IMR-90 (cell line): Measurements from ENCODE around the gene RSBN1. TPM values are rescaled to one million over a fixed set of nuclear protein-coding genes. Genes with fewer than 3 reads are reported as not detected.
A peak's percentile ranks its signal among the peaks of the same experiment; 100 is the strongest.

Experiments
- ATAC-seq: fragments of 200-7000 bp; cut with Tn5 transposase; 2 replicates; pipeline ENCODE4 v1.9.1; 2020; ENCODE audit warnings: low read depth, mild to moderate bottlenecking, moderate library complexity
- BruUV-seq: library from RNA; stranded (reverse); fragments of 400-500 nt; replicated peaks from 2 replicates; lab custom pipeline; 2021; lab: Mats Ljungman, UMichigan
- CTCF ChIA-PET: fragments of 300-600 bp; formaldehyde crosslinking; extraction: SDS; loops from one replicate; lab custom pipeline; 2021; ENCODE audit warnings: antibody characterized with exemption; lab: Yijun Ruan, JAX
- POLR2A ChIA-PET: fragments of 300-600 bp; sonication (Branson Sonifier 250); formaldehyde crosslinking; loops from one replicate; lab custom pipeline; 2022; ENCODE audit warnings: antibody characterized with exemption; ENCODE audit not compliant: unreplicated experiment; lab: Charles Lee
- DNase-seq: peaks from one replicate; pipeline ENCODE4 v3.0.0; 2013
- H2AFZ ChIP-seq: replicated peaks from 2 replicates; pipeline ENCODE3; 2013; ENCODE audit warnings: low read length, mild to moderate bottlenecking; ENCODE audit not compliant: poor library complexity
- H2AK5ac ChIP-seq: 2 replicates; pipeline ENCODE4 v1.6.1; 2013; ENCODE audit warnings: low read depth, low read length, inconsistent platforms
- H2AK9ac ChIP-seq: replicated peaks from 2 replicates; pipeline ENCODE3; 2013; ENCODE audit warnings: mild to moderate bottlenecking, low read depth, low read length, moderate library complexity; ENCODE audit not compliant: poor library complexity
- H2BK120ac ChIP-seq: 2 replicates; pipeline ENCODE4 v1.6.1; 2013; ENCODE audit warnings: low read depth, low read length, inconsistent platforms
- H2BK15ac ChIP-seq: 3 replicates; pipeline ENCODE4 v1.6.1; 2013; ENCODE audit warnings: low read depth, low read length, inconsistent platforms
- H2BK20ac ChIP-seq: 2 replicates; pipeline ENCODE4 v1.6.1; 2013; ENCODE audit warnings: low read depth, mild to moderate bottlenecking, inconsistent platforms, low read length, moderate library complexity
- H2BK5ac ChIP-seq: 2 replicates; pipeline ENCODE4 v1.6.1; 2013; ENCODE audit warnings: mild to moderate bottlenecking, low read depth, low read length, inconsistent platforms; ENCODE audit not compliant: poor library complexity, severe bottlenecking
- H3K14ac ChIP-seq: replicated peaks from 2 replicates; pipeline ENCODE4 v1.6.1; 2013; ENCODE audit warnings: low read depth, low read length, inconsistent platforms
- H3K18ac ChIP-seq: 2 replicates; pipeline ENCODE4 v1.6.1; 2013; ENCODE audit warnings: low read depth, low read length, control low read depth
- H3K23ac ChIP-seq: 2 replicates; pipeline ENCODE4 v1.6.1; 2013; ENCODE audit warnings: low read depth, low read length, inconsistent platforms
- H3K27ac ChIP-seq: 2 replicates; pipeline ENCODE4 v1.5.1; 2013; ENCODE audit warnings: mild to moderate bottlenecking, control low read depth, low read length; ENCODE audit not compliant: insufficient read depth
- H3K27me3 ChIP-seq: 2 replicates; pipeline ENCODE4 v1.6.1; 2013; ENCODE audit warnings: low read length; ENCODE audit not compliant: control insufficient read depth, insufficient read depth
- H3K36me3 ChIP-seq: 2 replicates; pipeline ENCODE4 v1.6.1; 2013; ENCODE audit warnings: low read length, mixed read lengths; ENCODE audit not compliant: control insufficient read depth, insufficient read depth
- H3K4ac ChIP-seq: 2 replicates; pipeline ENCODE4 v1.6.1; 2013; ENCODE audit warnings: low read depth, low read length, inconsistent platforms
- H3K4me1 ChIP-seq: 2 replicates; pipeline ENCODE4 v1.6.1; 2013; ENCODE audit warnings: low read length, mixed read lengths; ENCODE audit not compliant: control insufficient read depth, insufficient read depth
- H3K4me2 ChIP-seq: 2 replicates; pipeline ENCODE4 v1.6.1; 2013; ENCODE audit warnings: low read depth, mild to moderate bottlenecking, control low read depth, low read length, moderate library complexity
- H3K4me3 ChIP-seq: 2 replicates; pipeline ENCODE4 v1.5.1; 2013; ENCODE audit warnings: low read depth, mild to moderate bottlenecking, control low read depth, low read length, moderate library complexity; ENCODE audit not compliant: insufficient read depth
- H3K56ac ChIP-seq: 2 replicates; pipeline ENCODE4 v1.6.1; 2013; ENCODE audit warnings: low read length, inconsistent platforms; ENCODE audit not compliant: insufficient read depth; ENCODE audit errors: extremely low read depth
- H3K79me1 ChIP-seq, 2 experiments: 2 replicates each; pipeline ENCODE4 v1.6.1; 2013; ENCODE audit warnings: low read length in 2 of 2, inconsistent platforms in 1 of 2, low read depth in 1 of 2
- H3K9ac ChIP-seq: 2 replicates; pipeline ENCODE4 v1.6.1; 2013; ENCODE audit warnings: low read depth, low read length, control low read depth
- H3K9me1 ChIP-seq: 2 replicates; pipeline ENCODE4 v1.6.1; 2013; ENCODE audit warnings: low read length, inconsistent platforms; ENCODE audit not compliant: insufficient read depth
- H3K9me3 ChIP-seq: 2 replicates; pipeline ENCODE4 v1.6.1; 2013; ENCODE audit warnings: low read length; ENCODE audit not compliant: control insufficient read depth, insufficient read depth
- H4K20me1 ChIP-seq: 2 replicates; pipeline ENCODE4 v1.6.1; 2013; ENCODE audit warnings: low read length, inconsistent platforms; ENCODE audit not compliant: insufficient read depth
- H4K5ac ChIP-seq: 2 replicates; pipeline ENCODE4 v1.6.1; 2013; ENCODE audit warnings: mild to moderate bottlenecking, low read depth, low read length, control low read depth
- H4K8ac ChIP-seq, 2 experiments: 2 replicates each; pipeline ENCODE4 v1.6.1; 2013; ENCODE audit warnings: low read depth in 2 of 2, low read length in 2 of 2, control low read depth in 1 of 2, inconsistent platforms in 1 of 2
- H4K91ac ChIP-seq: 2 replicates; pipeline ENCODE4 v1.6.1; 2013; ENCODE audit warnings: low read depth, low read length, inconsistent platforms; ENCODE audit not compliant: insufficient read depth
- CEBPB ChIP-seq: IDR thresholded peaks from 2 replicates; pipeline ENCODE4 v1.6.1; 2012; ENCODE audit warnings: low read depth, low read length, improper control_type of control experiment
- FOS ChIP-seq: fragments of 150-350 bp; IDR thresholded peaks from 2 replicates; pipeline ENCODE4 v1.6.1; 2016; ENCODE audit warnings: low read depth, low read length
- MXI1 ChIP-seq: IDR thresholded peaks from 2 replicates; pipeline ENCODE4 v1.6.1; 2012; ENCODE audit warnings: low read depth, mild to moderate bottlenecking, low read length, moderate library complexity, borderline replicate concordance
- RFX5 ChIP-seq: IDR thresholded peaks from 2 replicates; pipeline ENCODE4 v1.8.0; 2012; ENCODE audit warnings: low read depth, mild to moderate bottlenecking, low read length, moderate library complexity
- WGBS, 2 experiments: methylation state at CpG; one replicate each; pipeline versions ENCODE4 v1.1.5 to v1.1.7; 2013; ENCODE audit warnings: missing lambda C conversion rate in 2 of 2; ENCODE audit not compliant: insufficient read length in 1 of 2; ENCODE audit errors: extremely low coverage in 2 of 2; 5-methylcytosine and 5-hydroxymethylcytosine counted together
- dilution Hi-C: fragments of 300-500 bp; cut with HindIII; formaldehyde crosslinking; loops from one replicate; pipeline ENCODE4 v1.14.3; 2018; ENCODE audit warnings: low sequenced_read_pairs; ENCODE audit not compliant: unreplicated experiment
- in situ Hi-C: fragments of 300-500 bp; cut with MboI; formaldehyde crosslinking; loops from 3 replicates; pipeline ENCODE4 v1.14.3; 2019; ENCODE audit warnings: low sequenced_read_pairs, inconsistent platforms, mixed read lengths
- intact Hi-C: fragments of 100-400 bp; cut with micrococcal nuclease; formaldehyde crosslinking; loops from 2 replicates; pipeline ENCODE4 v1.10.0; 2022
- polyA plus RNA-seq, 3 experiments: library from polyadenylated mRNA; depleted of rRNA; stranded (reverse); fragments of >200 nt; gene quantifications; 2 replicates each; pipeline ENCODE4 v1.2.3, GENCODE V29; 2012; ENCODE audit warnings: low replicate concordance in 1 of 3
- total RNA-seq: library from RNA; depleted of rRNA; stranded (reverse); fragments of >200 nt; gene quantifications from 2 replicates; pipeline ENCODE4 v1.2.3, GENCODE V29; 2012
- TF ChIP-seq, protein P1 (sequence below): fragments of 150-350 bp; IDR thresholded peaks from 2 replicates; pipeline ENCODE4 v1.6.1; 2016; ENCODE audit warnings: low read depth, mild to moderate bottlenecking, low read length, moderate library complexity, borderline replicate concordance

The RSBN1 gene
- total and polyA plus RNA-seq, 2 of the 4 experiments (the other 2 are of a cell fraction) = 5.3 to 11.7 TPM

DNA sequence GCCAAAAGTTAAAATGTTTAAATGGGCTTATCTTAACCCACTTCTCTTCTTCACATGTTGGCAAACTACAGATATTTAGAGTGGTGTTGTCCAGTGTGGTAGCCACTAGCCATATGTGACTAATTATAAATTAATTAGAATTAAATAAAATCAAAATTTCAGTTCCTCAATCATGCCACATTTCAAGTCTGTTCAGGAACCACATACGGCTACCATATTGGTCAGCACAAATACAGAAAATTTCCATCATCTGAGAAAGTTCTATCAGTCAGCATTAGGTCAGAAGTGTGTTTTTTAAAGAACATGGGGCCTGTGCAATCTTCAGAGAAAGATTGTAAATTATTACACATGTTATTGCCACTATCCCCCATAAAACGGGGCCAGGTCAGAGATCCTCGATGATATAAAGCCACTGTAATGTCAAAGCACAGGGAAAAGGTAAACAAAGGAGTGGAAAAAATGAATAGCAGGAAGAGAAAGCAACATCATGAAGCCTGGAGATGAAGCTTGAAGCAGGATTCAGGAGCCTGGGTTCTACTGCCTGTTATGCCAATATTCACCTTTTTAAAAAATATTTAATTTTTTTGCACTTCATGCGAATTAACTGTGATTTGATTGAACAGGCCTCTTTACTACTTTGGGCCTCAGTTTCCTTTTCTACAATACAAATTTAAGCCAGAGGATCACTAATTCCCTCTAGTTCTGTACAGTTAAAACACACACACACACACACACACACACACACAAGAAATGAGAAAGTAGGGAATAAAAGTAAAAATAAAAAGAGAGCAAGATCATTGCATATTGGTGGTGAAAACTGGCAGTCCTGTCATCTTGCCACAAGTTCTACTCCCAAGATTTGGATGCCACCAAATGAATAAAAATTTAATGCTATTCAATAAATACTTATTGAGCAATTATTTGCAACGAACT, 2.3 kb downstream of the RSBN1 start:
- POLR2A ChIA-PET = no interaction called here

More for the DNA sequence above, 2.3 kb downstream of the RSBN1 start:
- CTCF ChIA-PET = no interaction called here
- ATAC-seq = no peak
- Histone ChIP-seq H3K9ac (peak overlapping the region; percentile 25; the same call in 1 of the 2 replicates), H2AFZ (no peak overlapping the region), H3K27ac (no peak overlapping the region), H4K91ac (no peak overlapping the region), H2AK9ac (no peak overlapping the region), H3K23ac (peak overlapping the region; percentile 4; the same call in 1 of the 2 replicates), H3K9me3 (no peaks in the 10 kb centered on the region), H2BK20ac (no peak overlapping the region), H3K56ac (no peak overlapping the region), H3K4me2 (peak overlapping the region; percentile 92), H3K14ac (no peak overlapping the region), H4K5ac (no peak overlapping the region), H4K8ac (peak overlapping the region in 1 of 2 experiments; percentile 47; a peak in 2 of 4 replicates), H3K36me3 (no peaks in the 10 kb centered on the region), H3K27me3 (no peaks in the 10 kb centered on the region), H3K4me3 (peak overlapping the region; percentile 35; the same call in 1 of the 2 replicates), H3K9me1 (no peaks in the 10 kb centered on the region), H4K20me1 (peaks cover 30% of the 10 kb centered on the region; the same call in 1 of the 2 replicates), H2BK5ac (peak overlapping the region; percentile 54), H3K4me1 (peaks cover 6% of the 10 kb centered on the region), H3K79me1 (peaks cover 0 to 46% of the 10 kb centered on the region in 2 experiments; a peak in 2 of 4 replicates), H2BK15ac (no peak overlapping the region), H3K4ac (no peak overlapping the region), H2AK5ac (no peak overlapping the region), H2BK120ac (no peak overlapping the region), H3K18ac (no peak overlapping the region)
- in situ Hi-C loops = no loop called here
- TF ChIP-seq, protein P1, sequence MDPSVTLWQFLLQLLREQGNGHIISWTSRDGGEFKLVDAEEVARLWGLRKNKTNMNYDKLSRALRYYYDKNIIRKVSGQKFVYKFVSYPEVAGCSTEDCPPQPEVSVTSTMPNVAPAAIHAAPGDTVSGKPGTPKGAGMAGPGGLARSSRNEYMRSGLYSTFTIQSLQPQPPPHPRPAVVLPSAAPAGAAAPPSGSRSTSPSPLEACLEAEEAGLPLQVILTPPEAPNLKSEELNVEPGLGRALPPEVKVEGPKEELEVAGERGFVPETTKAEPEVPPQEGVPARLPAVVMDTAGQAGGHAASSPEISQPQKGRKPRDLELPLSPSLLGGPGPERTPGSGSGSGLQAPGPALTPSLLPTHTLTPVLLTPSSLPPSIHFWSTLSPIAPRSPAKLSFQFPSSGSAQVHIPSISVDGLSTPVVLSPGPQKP = no peak
- TF ChIP-seq MXI1 = no peak
- TF ChIP-seq FOS = no peak
- TF ChIP-seq CEBPB = no peak
- TF ChIP-seq RFX5 = no peak
- intact Hi-C loops = loop anchor here (10.0 kb wide), 1 partner anchor 415 kb away; the partner anchor contains the start of gene MAGI3
- DNase-seq = peak; percentile 50
- WGBS, 2 experiments = no CpG with 5 or more reads among the region's 5 CpGs
- no TSS peak for BruUV-seq
- dilution Hi-C loops = no loop called here
